DMS79 (cell line): Measurements from ENCODE around the gene POGLUT2.
"Not testable (repeated sequence)": the region's sequence is repeated elsewhere in the genome, so short reads cannot be mapped to it uniquely, and the experiment has no call there.

Experiments
- DNase-seq: peaks from one replicate; lab custom pipeline; 2025; lab: John Stamatoyannopoulos, UW

POGLUT2 gene

GRCh38 chr13:102805680-102806079 lies 6.9 kb upstream of the POGLUT2 start:
- DNase-seq = no peak

GRCh38 chr13:102800145-102801041 lies 1.6 kb upstream of the POGLUT2 start:
- peak; percentile 80 for DNase-seq

- DNase-seq = no peak
These were observed 809 bp upstream of the POGLUT2 start for GRCh38 chr13:102799426-102800144.

- no peak for DNase-seq
These were observed 5.0 kb downstream of the POGLUT2 start for GRCh38 chr13:102793611-102794355.

GRCh38 chr13:102792396-102792795 lies 6.4 kb downstream of the POGLUT2 start:
- no peak for DNase-seq

- no peak for DNase-seq
These were observed 10.1 kb downstream of the POGLUT2 start for GRCh38 chr13:102788683-102789082.

- DNase-seq = no peak
These were observed 14.3 kb downstream of the POGLUT2 start for GRCh38 chr13:102784483-102784882.

GRCh38 chr13:102781591-102781990 lies 17.2 kb downstream of the POGLUT2 start:
- DNase-seq = no peak

GRCh38 chr13:102780656-102781055 lies 18.1 kb downstream of the POGLUT2 start:
- not testable (repeated sequence) for DNase-seq

- DNase-seq = no peak
These were observed 19.2 kb downstream of the POGLUT2 start for GRCh38 chr13:102779436-102780159.

GRCh38 chr13:102777736-102778135 lies 21.0 kb downstream of the POGLUT2 start:
- no peak for DNase-seq

- DNase-seq = no peak
These were observed 22.5 kb downstream of the POGLUT2 start for GRCh38 chr13:102776271-102776670.

- DNase-seq = peak; percentile 80
These were observed 23.9 kb downstream of the POGLUT2 start for GRCh38 chr13:102774591-102775520.

- peak; percentile 24 for DNase-seq
These were observed 24.6 kb downstream of the POGLUT2 start for GRCh38 chr13:102774214-102774568.

GRCh38 chr13:102773441-102774213 lies 25.1 kb downstream of the POGLUT2 start, which contains the start of gene TEX30:
TEX30 (minus strand) TSS chr13:102773786; CDS start chr13:102770026, 3,760 bp downstream.
- peak; percentile 87 for DNase-seq

- no peak for DNase-seq
These were observed 26.7 kb downstream of the POGLUT2 start for GRCh38 chr13:102772042-102772425.

- no peak for DNase-seq
These were observed 27.3 kb downstream of the POGLUT2 start for GRCh38 chr13:102771298-102772041.

GRCh38 chr13:102770435-102770834 lies 28.3 kb downstream of the POGLUT2 start:
- no peak for DNase-seq

- DNase-seq = no peak
These were observed 29.1 kb downstream of the POGLUT2 start for GRCh38 chr13:102769679-102770078.
